ENCODE measurements around the gene DNM3. TPM values are rescaled to one million over a fixed set of nuclear protein-coding genes. Genes with fewer than 3 reads are reported as not detected.

The DNM3 gene
- total RNA-seq, 1 experiment from 2014 or later: 2.7 TPM

- Histone ChIP-seq H3K79me2 (ENCODE audit: insufficient read depth, low read length) (no peaks in the 10 kb centered on the region), H3K9ac (ENCODE audit: extremely low read depth, insufficient read length, low read length) (no peak overlapping the region), H3K56ac (ENCODE audit: insufficient read length, low read depth, low read length) (no peak overlapping the region), H3T11ph (ENCODE audit: low read length) (no peak overlapping the region), H3K14ac (ENCODE audit: insufficient read depth, low read length) (no peak overlapping the region), H3K27ac (ENCODE audit: insufficient read length, low read depth, low read length) (no peak overlapping the region), H3K79me1 (ENCODE audit: insufficient read depth, low read depth, low read length, poor library complexity, severe bottlenecking) (no peaks in the 10 kb centered on the region), H3K4me2 (ENCODE audit: insufficient read depth, insufficient read length, low read length) (no peak overlapping the region), H3K23ac (ENCODE audit: insufficient read length, low read depth, low read length) (no peak overlapping the region), H3K18ac (ENCODE audit: insufficient read length, low read depth, low read length) (no peak overlapping the region), H3K27me3 (ENCODE audit: insufficient read depth, low read length) (no peaks in the 10 kb centered on the region), H2BK20ac (ENCODE audit: low read depth, low read length, poor library complexity, severe bottlenecking) (no peak overlapping the region), H2BK5ac (ENCODE audit: insufficient read length, low read length) (no peak overlapping the region), H2BK15ac (ENCODE audit: low read depth, low read length) (no peak overlapping the region), H4K5ac (ENCODE audit: insufficient read length, low read depth, low read length) (no peak overlapping the region), H2AK5ac (ENCODE audit: insufficient read length, low read length) (no peak overlapping the region), H4K20me1 (ENCODE audit: control insufficient read depth, insufficient read depth, insufficient read length) (no peaks in the 10 kb centered on the region), H4K8ac (replicated peaks; ENCODE audit: insufficient read length, low read depth, low read length) (no peak overlapping the region), H4K91ac (ENCODE audit: insufficient read length, low read depth, low read length) (no peak overlapping the region), H2BK12ac (ENCODE audit: insufficient read length, low read depth, low read length) (no peak overlapping the region), H2AFZ (ENCODE audit: low read length) (no peak overlapping the region), H3K4ac (ENCODE audit: low read depth, low read length) (no peak overlapping the region), H3K23me2 (ENCODE audit: insufficient read length, low read depth, low read length, poor library complexity, severe bottlenecking) (no peaks in the 10 kb centered on the region), H2BK120ac (ENCODE audit: low read depth, low read length, poor library complexity, severe bottlenecking) (no peak overlapping the region), H3K9me3 (ENCODE audit: control insufficient read depth, low read depth, low read length) (no peaks in the 10 kb centered on the region), H3K4me1 (ENCODE audit: insufficient read depth, low read length) (no peaks in the 10 kb centered on the region)
- no CpG with 5 or more reads among the region's 3 CpGs for WGBS (ENCODE audit: extremely low coverage, insufficient read length, low lambda C conversion rate)
- DNase-seq: no peak
- TF ChIP-seq CTCF (conservative IDR thresholded peaks at IDR 0.05): no peak
- Mint-ChIP-seq H3K27ac (no peak overlapping the region), H3K9me3 (no peaks in the 10 kb centered on the region), H3K36me3 (ENCODE audit: insufficient read depth in 1 of 3, low read depth in 3 of 3) (no peaks in the 10 kb centered on the region), H3K27me3 (ENCODE audit: low read depth) (no peaks in the 10 kb centered on the region), H3K4me1 (peaks cover 0 to 2% of the 10 kb centered on the region in 2 experiments; a peak in 1 of 4 replicates), H3K4me3 (no peak overlapping the region)
Measured at GRCh38 chr1:172212124-172212523, 370.8 kb downstream of the DNM3 start.
